HCT116 (cell line): Measurements from ENCODE around the gene NFIX. TPM values are rescaled to one million over a fixed set of nuclear protein-coding genes. Genes with fewer than 3 reads are reported as not detected.
A peak's percentile ranks its signal among the peaks of the same experiment; 100 is the strongest.

Source experiments
- ATAC-seq: fragments of 200-7000 bp; cut with Tn5 transposase; 2 replicates; pipeline ENCODE4 v1.9.1; 2020; ENCODE audit warnings: mild to moderate bottlenecking, moderate library complexity
- BruUV-seq: library from RNA; stranded (reverse); fragments of 400-500 nt; replicated peaks from 2 replicates; lab custom pipeline; 2021; lab: Mats Ljungman, UMichigan
- CTCF ChIA-PET: fragments of 300-600 bp; sonication (Branson Sonifier 250); formaldehyde crosslinking; loops from one replicate; lab custom pipeline; 2021; ENCODE audit warnings: antibody characterized with exemption; lab: Charles Lee
- POLR2A ChIA-PET: fragments of 300-600, 350-600 bp; sonication (Branson Sonifier 250); formaldehyde crosslinking; loops from one replicate; lab custom pipeline; 2021; ENCODE audit warnings: antibody characterized with exemption; lab: Charles Lee
- RAD21 ChIA-PET, 2 experiments: fragments of 300-600 bp; sonication (Branson Sonifier 250); formaldehyde crosslinking; loops; one replicate each; lab custom pipeline; 2023; ENCODE audit warnings: low total read pairs in 2 of 2; ENCODE audit not compliant: uncharacterized antibody in 2 of 2, unreplicated experiment in 2 of 2, low non-redundant PET in 1 of 2; lab: Charles Lee
- DNase-seq: peaks from one replicate; pipeline ENCODE4 v3.0.0-alpha.2; 2010; ENCODE audit warnings: low read depth, low spot score
- H2AFZ ChIP-seq: fragments of 200-600 bp; shearing (Covaris generic), sonication (generic); 2 replicates; pipeline ENCODE4 v1.6.1; 2017; ENCODE audit warnings: low read depth, mixed run types, mixed read lengths, antibody characterized with exemption, low read length; ENCODE audit not compliant: poor library complexity, severe bottlenecking
- H3K27ac ChIP-seq: 2 replicates; pipeline ENCODE4 v1.5.1; 2012; ENCODE audit warnings: low read depth, low read length
- H3K27me3 ChIP-seq: fragments of 200-600 bp; sonication (generic); 2 replicates; pipeline ENCODE4 v1.6.1; 2016; ENCODE audit warnings: mixed run types, low read length, mixed read lengths; ENCODE audit not compliant: insufficient read depth
- H3K36me3 ChIP-seq, 2 experiments: fragments of 200-500 bp in 1 of 2; fragments of 200-600 bp in 1 of 2; sonication (Bioruptor generic) in 1 of 2; sonication (generic) in 1 of 2; 2 replicates each; pipeline versions ENCODE4 v1.5.1 to v1.6.1; 2014 to 2016; ENCODE audit warnings: low read length in 2 of 2, inconsistent platforms in 1 of 2, mixed read lengths in 1 of 2, mixed run types in 1 of 2; ENCODE audit not compliant: insufficient read depth in 2 of 2, control insufficient read depth in 1 of 2
- H3K4me1 ChIP-seq, 2 experiments: fragments of 200-600 bp in 1 of 2; sonication (generic) in 1 of 2; 2 replicates each; pipeline versions ENCODE4 v1.5.1 to v1.6.1; 2012 to 2017; ENCODE audit warnings: low read length in 2 of 2, inconsistent platforms in 1 of 2, mild to moderate bottlenecking in 1 of 2, mixed read lengths in 1 of 2, mixed run types in 1 of 2, moderate library complexity in 1 of 2; ENCODE audit not compliant: insufficient read depth in 2 of 2, control insufficient read depth in 1 of 2
- H3K4me2 ChIP-seq: fragments of 200-600 bp; sonication (generic); 2 replicates; pipeline ENCODE4 v1.6.1; 2017; ENCODE audit warnings: mixed run types, low read length, mixed read lengths
- H3K4me3 ChIP-seq, 2 experiments: fragments of 200-600 bp in 1 of 2; sonication (generic) in 1 of 2; replicated peaks in 1 of 2; 2 replicates each; pipeline ENCODE4 v1.5.1; 2011 to 2016; ENCODE audit warnings: low read length in 2 of 2, control low read depth in 1 of 2, low read depth in 1 of 2, mild to moderate bottlenecking in 1 of 2, mixed read lengths in 1 of 2, mixed run types in 1 of 2
- H3K79me2 ChIP-seq: fragments of 200-600 bp; sonication (generic); 2 replicates; pipeline ENCODE4 v1.6.1; 2017; ENCODE audit warnings: mild to moderate bottlenecking, mixed run types, low read length, moderate library complexity, mixed read lengths; ENCODE audit not compliant: insufficient read depth
- H3K9ac ChIP-seq: fragments of 200-600 bp; sonication (generic); 2 replicates; pipeline ENCODE4 v1.6.1; 2016; ENCODE audit warnings: low read length, mixed read lengths
- H3K9me2 ChIP-seq: fragments of 200-600 bp; sonication (generic), shearing (Covaris generic); 2 replicates; pipeline ENCODE4 v1.6.1; 2017; ENCODE audit warnings: mixed run types, mild to moderate bottlenecking, moderate library complexity; ENCODE audit not compliant: insufficient read depth
- H3K9me3 ChIP-seq, 2 experiments: fragments of 200-500 bp in 1 of 2; fragments of 200-600 bp in 1 of 2; sonication (Bioruptor generic) in 1 of 2; sonication (generic) in 1 of 2; 2 replicates each; pipeline ENCODE4 v1.6.1; 2014 to 2017; ENCODE audit warnings: low read length in 2 of 2, mixed read lengths in 2 of 2, inconsistent platforms in 1 of 2, low read depth in 1 of 2, mild to moderate bottlenecking in 1 of 2, mixed run types in 1 of 2, moderate library complexity in 1 of 2; ENCODE audit not compliant: control insufficient read depth in 1 of 2, insufficient read depth in 1 of 2
- H4K20me1 ChIP-seq: fragments of 200-600 bp; sonication (generic), shearing (Covaris generic); 2 replicates; pipeline ENCODE4 v1.6.1; 2017; ENCODE audit warnings: mixed run types, mild to moderate bottlenecking, moderate library complexity; ENCODE audit not compliant: insufficient read depth
- CEBPB ChIP-seq: IDR thresholded peaks from 2 replicates; pipeline ENCODE4 v1.6.1; 2012; ENCODE audit warnings: low read depth
- EGR1 ChIP-seq: IDR thresholded peaks from 2 replicates; pipeline ENCODE4 v1.6.1; 2012; ENCODE audit warnings: low read depth
- ELF1 ChIP-seq: IDR thresholded peaks from 2 replicates; pipeline ENCODE4 v1.6.1; 2012; ENCODE audit warnings: low read depth, borderline replicate concordance
- EZH2 ChIP-seq: fragments of 200-600 bp; sonication (generic); IDR thresholded peaks from 2 replicates; pipeline ENCODE4 v1.6.1; 2017; ENCODE audit warnings: antibody characterized with exemption, mixed run types
- FOSL1 ChIP-seq: IDR thresholded peaks from 2 replicates; pipeline ENCODE4 v1.6.1; 2012; ENCODE audit warnings: low read depth
- JUND ChIP-seq: IDR thresholded peaks from 2 replicates; pipeline ENCODE4 v1.6.1; 2012
- POLR2A ChIP-seq: IDR thresholded peaks from 2 replicates; pipeline ENCODE4 v1.7.0; 2011; ENCODE audit warnings: borderline replicate concordance; ENCODE audit not compliant: insufficient read depth, insufficient read length; ENCODE audit errors: extremely low read depth
- RAD21 ChIP-seq: IDR thresholded peaks from 2 replicates; pipeline ENCODE4 v1.6.1; 2012; ENCODE audit warnings: low read depth, mild to moderate bottlenecking
- SIN3A ChIP-seq: IDR thresholded peaks from 2 replicates; pipeline ENCODE4 v1.6.1; 2012; ENCODE audit warnings: low read depth
- SP1 ChIP-seq: IDR thresholded peaks from 2 replicates; pipeline ENCODE4 v1.6.1; 2012; ENCODE audit warnings: low read depth
- SRF ChIP-seq: IDR thresholded peaks from 2 replicates; pipeline ENCODE4 v1.6.1; 2012; ENCODE audit warnings: low read depth
- TCF7L2 ChIP-seq: IDR thresholded peaks from 2 replicates; pipeline ENCODE4 v1.7.0; 2011; ENCODE audit warnings: borderline replicate concordance, inconsistent platforms; ENCODE audit not compliant: insufficient read depth, insufficient read length; ENCODE audit errors: extremely low read depth
- YY1 ChIP-seq: IDR thresholded peaks from 2 replicates; pipeline ENCODE4 v1.6.1; 2011; ENCODE audit warnings: low read length, low read depth, moderate library complexity, mild to moderate bottlenecking; ENCODE audit not compliant: insufficient replicate concordance; ENCODE audit errors: extremely low read depth
- ZBTB33 ChIP-seq: IDR thresholded peaks from 2 replicates; pipeline ENCODE4 v1.6.1; 2011; ENCODE audit warnings: mild to moderate bottlenecking, low read length, moderate library complexity; ENCODE audit not compliant: insufficient replicate concordance; ENCODE audit errors: extremely low read depth
- ZNF274 ChIP-seq: fragments of 200-500 bp; sonication (Bioruptor generic); IDR thresholded peaks from 2 replicates; pipeline ENCODE4 v1.6.1; 2014; ENCODE audit warnings: mild to moderate bottlenecking, low read depth, low read length, inconsistent platforms
- intact Hi-C: fragments of 100-400 bp; cut with micrococcal nuclease; formaldehyde crosslinking; loops from 2 replicates; pipeline ENCODE4 v1.10.0; 2022
- total RNA-seq: library from RNA; stranded (reverse); gene quantifications from one replicate; pipeline ENCODE4 v1.2.1, GENCODE V29; 2021; ENCODE audit not compliant: unreplicated experiment
- TF ChIP-seq, protein P1 (sequence below): IDR thresholded peaks from 2 replicates; pipeline ENCODE4 v1.6.1; 2012
- TF ChIP-seq, protein P2 (sequence below), 3 experiments: fragments of 200-600 bp in 1 of 3; sonication (generic) in 1 of 3; IDR thresholded peaks in 2 of 3; conservative IDR thresholded peaks in 1 of 3; 2 replicates each; pipeline ENCODE4 v1.5.1; 2012 to 2017; ENCODE audit warnings: low read depth in 2 of 3, low read length in 2 of 3, antibody characterized with exemption in 1 of 3, borderline replicate concordance in 1 of 3, control low read depth in 1 of 3, mild to moderate bottlenecking in 1 of 3, mixed read lengths in 1 of 3, mixed run types in 1 of 3, moderate library complexity in 1 of 3; ENCODE audit not compliant: insufficient read depth in 1 of 3
- TF ChIP-seq, protein P3 (sequence below): IDR thresholded peaks from 2 replicates; pipeline ENCODE4 v1.6.1; 2012; ENCODE audit warnings: low read depth

The NFIX gene
- total RNA-seq, 1 experiment from 2014 or later = 34.8 TPM

GRCh38 chr19:13078897-13079541 is 83.7 kb downstream of the NFIX start:
- ATAC-seq (no peak; the same call in 1 of the 2 replicates), DNase-seq (no peak)
- BruUV-seq = no TSS peak
- Histone ChIP-seq H3K36me3 (no peaks in the 10 kb centered on the region), H3K4me2 (peak overlapping the region; percentile 39; the same call in 1 of the 2 replicates), H3K4me1 (peaks cover 18% of the 10 kb centered on the region in 2 experiments), H3K9ac (no peak overlapping the region), H2AFZ (no peak overlapping the region), H3K4me3 (no peak overlapping the region), H4K20me1 (no peaks in the 10 kb centered on the region), H3K9me3 (no peaks in the 10 kb centered on the region), H3K79me2 (no peaks in the 10 kb centered on the region), H3K9me2 (no peaks in the 10 kb centered on the region), H3K27ac (peak overlapping the region; percentile 4; the same call in 1 of the 2 replicates), H3K27me3 (no peaks in the 10 kb centered on the region)
- ChIA-PET POLR2A (no interaction called here), RAD21 (no interaction called here), CTCF (interaction anchor here (1.2 to 2.2 kb wide), 4 partner anchors 9 to 45 kb away, joined by 3 to 7 read pairs (median 4); no protein-coding TSS in a partner anchor)
- intact Hi-C loops = no loop called here
- TF ChIP-seq SP1 (no peak), POLR2A (no peak), TCF7L2 (no peak), JUND (no peak), ELF1 (no peak), EGR1 (no peak), YY1 (no peak), SRF (no peak), ZNF274 (no peak), CEBPB (no peak), EZH2 (no peak), RAD21 (no peak), ZBTB33 (no peak), SIN3A (no peak), FOSL1 (no peak)
- TF ChIP-seq, protein P1, sequence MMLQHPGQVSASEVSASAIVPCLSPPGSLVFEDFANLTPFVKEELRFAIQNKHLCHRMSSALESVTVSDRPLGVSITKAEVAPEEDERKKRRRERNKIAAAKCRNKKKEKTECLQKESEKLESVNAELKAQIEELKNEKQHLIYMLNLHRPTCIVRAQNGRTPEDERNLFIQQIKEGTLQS = no peak
- TF ChIP-seq, protein P2, sequence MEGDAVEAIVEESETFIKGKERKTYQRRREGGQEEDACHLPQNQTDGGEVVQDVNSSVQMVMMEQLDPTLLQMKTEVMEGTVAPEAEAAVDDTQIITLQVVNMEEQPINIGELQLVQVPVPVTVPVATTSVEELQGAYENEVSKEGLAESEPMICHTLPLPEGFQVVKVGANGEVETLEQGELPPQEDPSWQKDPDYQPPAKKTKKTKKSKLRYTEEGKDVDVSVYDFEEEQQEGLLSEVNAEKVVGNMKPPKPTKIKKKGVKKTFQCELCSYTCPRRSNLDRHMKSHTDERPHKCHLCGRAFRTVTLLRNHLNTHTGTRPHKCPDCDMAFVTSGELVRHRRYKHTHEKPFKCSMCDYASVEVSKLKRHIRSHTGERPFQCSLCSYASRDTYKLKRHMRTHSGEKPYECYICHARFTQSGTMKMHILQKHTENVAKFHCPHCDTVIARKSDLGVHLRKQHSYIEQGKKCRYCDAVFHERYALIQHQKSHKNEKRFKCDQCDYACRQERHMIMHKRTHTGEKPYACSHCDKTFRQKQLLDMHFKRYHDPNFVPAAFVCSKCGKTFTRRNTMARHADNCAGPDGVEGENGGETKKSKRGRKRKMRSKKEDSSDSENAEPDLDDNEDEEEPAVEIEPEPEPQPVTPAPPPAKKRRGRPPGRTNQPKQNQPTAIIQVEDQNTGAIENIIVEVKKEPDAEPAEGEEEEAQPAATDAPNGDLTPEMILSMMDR (IDR thresholded peaks at IDR 0.05 in 2 of 3, conservative IDR thresholded peaks at IDR 0.05 in 1 of 3; ENCODE audit: borderline replicate concordance in 1 of 3, insufficient read depth in 1 of 3, low read depth in 2 of 3, low read length in 2 of 3) = no peak
- TF ChIP-seq, protein P3, sequence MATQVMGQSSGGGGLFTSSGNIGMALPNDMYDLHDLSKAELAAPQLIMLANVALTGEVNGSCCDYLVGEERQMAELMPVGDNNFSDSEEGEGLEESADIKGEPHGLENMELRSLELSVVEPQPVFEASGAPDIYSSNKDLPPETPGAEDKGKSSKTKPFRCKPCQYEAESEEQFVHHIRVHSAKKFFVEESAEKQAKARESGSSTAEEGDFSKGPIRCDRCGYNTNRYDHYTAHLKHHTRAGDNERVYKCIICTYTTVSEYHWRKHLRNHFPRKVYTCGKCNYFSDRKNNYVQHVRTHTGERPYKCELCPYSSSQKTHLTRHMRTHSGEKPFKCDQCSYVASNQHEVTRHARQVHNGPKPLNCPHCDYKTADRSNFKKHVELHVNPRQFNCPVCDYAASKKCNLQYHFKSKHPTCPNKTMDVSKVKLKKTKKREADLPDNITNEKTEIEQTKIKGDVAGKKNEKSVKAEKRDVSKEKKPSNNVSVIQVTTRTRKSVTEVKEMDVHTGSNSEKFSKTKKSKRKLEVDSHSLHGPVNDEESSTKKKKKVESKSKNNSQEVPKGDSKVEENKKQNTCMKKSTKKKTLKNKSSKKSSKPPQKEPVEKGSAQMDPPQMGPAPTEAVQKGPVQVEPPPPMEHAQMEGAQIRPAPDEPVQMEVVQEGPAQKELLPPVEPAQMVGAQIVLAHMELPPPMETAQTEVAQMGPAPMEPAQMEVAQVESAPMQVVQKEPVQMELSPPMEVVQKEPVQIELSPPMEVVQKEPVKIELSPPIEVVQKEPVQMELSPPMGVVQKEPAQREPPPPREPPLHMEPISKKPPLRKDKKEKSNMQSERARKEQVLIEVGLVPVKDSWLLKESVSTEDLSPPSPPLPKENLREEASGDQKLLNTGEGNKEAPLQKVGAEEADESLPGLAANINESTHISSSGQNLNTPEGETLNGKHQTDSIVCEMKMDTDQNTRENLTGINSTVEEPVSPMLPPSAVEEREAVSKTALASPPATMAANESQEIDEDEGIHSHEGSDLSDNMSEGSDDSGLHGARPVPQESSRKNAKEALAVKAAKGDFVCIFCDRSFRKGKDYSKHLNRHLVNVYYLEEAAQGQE = no peak
